Measurements from ENCODE around the gene IL10RA. TPM values are rescaled to one million over a fixed set of nuclear protein-coding genes. Genes with fewer than 3 reads are reported as not detected.

IL10RA gene
- total and polyA plus RNA-seq, 2 of the 4 experiments (the other 2 are of a cell fraction), result 0.12 TPM; not detected in 1

DNA sequence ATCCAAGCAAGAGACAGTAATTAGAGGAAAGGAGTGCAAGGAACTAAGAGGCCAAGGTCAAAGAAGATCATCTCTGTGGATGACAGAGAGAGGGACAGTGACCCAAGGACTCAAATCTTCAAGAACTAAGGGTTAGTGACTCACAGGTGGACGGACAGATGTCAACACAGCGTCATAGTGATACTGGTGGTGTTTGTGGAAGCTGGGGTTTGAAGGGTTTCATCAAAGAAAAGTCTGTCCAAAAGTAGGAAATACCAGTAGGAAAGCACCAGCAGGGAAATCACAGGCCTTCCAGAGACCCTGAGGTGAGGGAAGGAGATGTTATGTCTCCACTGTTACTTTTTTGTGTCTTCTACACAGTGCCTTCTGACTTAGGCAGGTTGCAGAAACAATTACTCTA, 32.2 kb downstream of the IL10RA start:
- no peaks in the 10 kb centered on the region for H3K4me1 ChIP-seq (ENCODE audit: control insufficient read depth, insufficient read depth, low read length)
- intact Hi-C loops (cut with micrococcal nuclease) (no loop called here), in situ Hi-C loops (cut with MboI; ENCODE audit: low sequenced_read_pairs) (no loop called here), dilution Hi-C loops (cut with HindIII; ENCODE audit: low sequenced_read_pairs, unreplicated experiment) (no loop called here)
- H2AFZ ChIP-seq (replicated peaks; ENCODE audit: low read length, poor library complexity), result no peak overlapping the region
- no peaks in the 10 kb centered on the region for H3K9me1 ChIP-seq (ENCODE audit: insufficient read depth, low read length)
- H2AK5ac ChIP-seq (ENCODE audit: low read depth, low read length), result no peak overlapping the region
- TF ChIP-seq, protein P1, sequence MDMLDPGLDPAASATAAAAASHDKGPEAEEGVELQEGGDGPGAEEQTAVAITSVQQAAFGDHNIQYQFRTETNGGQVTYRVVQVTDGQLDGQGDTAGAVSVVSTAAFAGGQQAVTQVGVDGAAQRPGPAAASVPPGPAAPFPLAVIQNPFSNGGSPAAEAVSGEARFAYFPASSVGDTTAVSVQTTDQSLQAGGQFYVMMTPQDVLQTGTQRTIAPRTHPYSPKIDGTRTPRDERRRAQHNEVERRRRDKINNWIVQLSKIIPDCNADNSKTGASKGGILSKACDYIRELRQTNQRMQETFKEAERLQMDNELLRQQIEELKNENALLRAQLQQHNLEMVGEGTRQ (IDR thresholded peaks at IDR 0.05; ENCODE audit: low read depth, low read length), result no peak
- TF ChIP-seq, protein P2, sequence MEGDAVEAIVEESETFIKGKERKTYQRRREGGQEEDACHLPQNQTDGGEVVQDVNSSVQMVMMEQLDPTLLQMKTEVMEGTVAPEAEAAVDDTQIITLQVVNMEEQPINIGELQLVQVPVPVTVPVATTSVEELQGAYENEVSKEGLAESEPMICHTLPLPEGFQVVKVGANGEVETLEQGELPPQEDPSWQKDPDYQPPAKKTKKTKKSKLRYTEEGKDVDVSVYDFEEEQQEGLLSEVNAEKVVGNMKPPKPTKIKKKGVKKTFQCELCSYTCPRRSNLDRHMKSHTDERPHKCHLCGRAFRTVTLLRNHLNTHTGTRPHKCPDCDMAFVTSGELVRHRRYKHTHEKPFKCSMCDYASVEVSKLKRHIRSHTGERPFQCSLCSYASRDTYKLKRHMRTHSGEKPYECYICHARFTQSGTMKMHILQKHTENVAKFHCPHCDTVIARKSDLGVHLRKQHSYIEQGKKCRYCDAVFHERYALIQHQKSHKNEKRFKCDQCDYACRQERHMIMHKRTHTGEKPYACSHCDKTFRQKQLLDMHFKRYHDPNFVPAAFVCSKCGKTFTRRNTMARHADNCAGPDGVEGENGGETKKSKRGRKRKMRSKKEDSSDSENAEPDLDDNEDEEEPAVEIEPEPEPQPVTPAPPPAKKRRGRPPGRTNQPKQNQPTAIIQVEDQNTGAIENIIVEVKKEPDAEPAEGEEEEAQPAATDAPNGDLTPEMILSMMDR (conservative IDR thresholded peaks at IDR 0.05; ENCODE audit: low read depth, low read length), result no peak
- TF ChIP-seq RAD21 (IDR thresholded peaks at IDR 0.05; ENCODE audit: low read length), result no peak
- TF ChIP-seq RCOR1 (IDR thresholded peaks at IDR 0.05; ENCODE audit: insufficient replicate concordance, low read length), result no peak
- no peak for TF ChIP-seq FOS (IDR thresholded peaks at IDR 0.05; ENCODE audit: low read depth, low read length)
- TF ChIP-seq CEBPB (IDR thresholded peaks at IDR 0.05; ENCODE audit: low read depth, low read length), result no peak
- H3K4me3 ChIP-seq (ENCODE audit: insufficient read depth, low read depth, low read length), result no peak overlapping the region
- H3K27ac ChIP-seq (ENCODE audit: insufficient read depth, low read length), result no peak overlapping the region
- H2BK15ac ChIP-seq (ENCODE audit: low read depth, low read length), result no peak overlapping the region
- no peak overlapping the region for H3K4ac ChIP-seq (ENCODE audit: low read depth, low read length)
- H3K36me3 ChIP-seq (ENCODE audit: control insufficient read depth, insufficient read depth, low read length), result no peaks in the 10 kb centered on the region
- H4K8ac ChIP-seq (ENCODE audit: low read depth in 2 of 2, low read length in 2 of 2), result no peak overlapping the region
- H2BK20ac ChIP-seq (ENCODE audit: low read depth, low read length), result no peak overlapping the region
- H3K9ac ChIP-seq (ENCODE audit: low read depth, low read length), result no peak overlapping the region
- no peak overlapping the region for H2BK120ac ChIP-seq (ENCODE audit: low read depth, low read length)
- no peaks in the 10 kb centered on the region for H3K9me3 ChIP-seq (ENCODE audit: control insufficient read depth, insufficient read depth, low read length)
- no peak overlapping the region for H4K91ac ChIP-seq (ENCODE audit: insufficient read depth, low read depth, low read length)
- H3K18ac ChIP-seq (ENCODE audit: low read depth, low read length), result no peak overlapping the region
- no TSS peak for BruUV-seq (replicated peaks)
- no peak for ATAC-seq (ENCODE audit: low read depth)
- no peak for DNase-seq
- H3K79me1 ChIP-seq (ENCODE audit: low read depth in 1 of 2, low read length in 2 of 2), result no peaks in the 10 kb centered on the region
- no peaks in the 10 kb centered on the region for H4K20me1 ChIP-seq (ENCODE audit: insufficient read depth, low read length)
- CTCF ChIA-PET, result interaction anchor here (1.0 kb wide), 1 partner anchor 72 kb away, joined by 3 read pairs; no protein-coding TSS in a partner anchor
- WGBS, 2 experiments (ENCODE audit: extremely low coverage in 2 of 2, insufficient read length in 1 of 2), result 51% methylated on average over 2 of the region's 2 CpGs; no CpG with 5 or more reads in 1 of the 2 experiments
- H4K5ac ChIP-seq (ENCODE audit: low read depth, low read length), result no peak overlapping the region
- no peak overlapping the region for H3K23ac ChIP-seq (ENCODE audit: low read depth, low read length)
- H2BK5ac ChIP-seq (ENCODE audit: low read depth, low read length, poor library complexity, severe bottlenecking), result no peak overlapping the region
- H3K27me3 ChIP-seq (ENCODE audit: control insufficient read depth, insufficient read depth, low read length), result no peaks in the 10 kb centered on the region
- H3K14ac ChIP-seq (replicated peaks; ENCODE audit: low read depth, low read length), result no peak overlapping the region
- H3K4me2 ChIP-seq (ENCODE audit: low read depth, low read length), result no peak overlapping the region
- POLR2A ChIA-PET (ENCODE audit: unreplicated experiment), result no interaction called here
- H3K56ac ChIP-seq (ENCODE audit: extremely low read depth, insufficient read depth, low read length), result no peak overlapping the region
- H2AK9ac ChIP-seq (replicated peaks; ENCODE audit: low read depth, low read length, poor library complexity), result no peak overlapping the region
